Measurements from ENCODE around the gene ST3GAL5.
"Not testable (repeated sequence)": the region's sequence is repeated elsewhere in the genome, so short reads cannot be mapped to it uniquely, and the experiment has no call there.

ST3GAL5 gene

DNA sequence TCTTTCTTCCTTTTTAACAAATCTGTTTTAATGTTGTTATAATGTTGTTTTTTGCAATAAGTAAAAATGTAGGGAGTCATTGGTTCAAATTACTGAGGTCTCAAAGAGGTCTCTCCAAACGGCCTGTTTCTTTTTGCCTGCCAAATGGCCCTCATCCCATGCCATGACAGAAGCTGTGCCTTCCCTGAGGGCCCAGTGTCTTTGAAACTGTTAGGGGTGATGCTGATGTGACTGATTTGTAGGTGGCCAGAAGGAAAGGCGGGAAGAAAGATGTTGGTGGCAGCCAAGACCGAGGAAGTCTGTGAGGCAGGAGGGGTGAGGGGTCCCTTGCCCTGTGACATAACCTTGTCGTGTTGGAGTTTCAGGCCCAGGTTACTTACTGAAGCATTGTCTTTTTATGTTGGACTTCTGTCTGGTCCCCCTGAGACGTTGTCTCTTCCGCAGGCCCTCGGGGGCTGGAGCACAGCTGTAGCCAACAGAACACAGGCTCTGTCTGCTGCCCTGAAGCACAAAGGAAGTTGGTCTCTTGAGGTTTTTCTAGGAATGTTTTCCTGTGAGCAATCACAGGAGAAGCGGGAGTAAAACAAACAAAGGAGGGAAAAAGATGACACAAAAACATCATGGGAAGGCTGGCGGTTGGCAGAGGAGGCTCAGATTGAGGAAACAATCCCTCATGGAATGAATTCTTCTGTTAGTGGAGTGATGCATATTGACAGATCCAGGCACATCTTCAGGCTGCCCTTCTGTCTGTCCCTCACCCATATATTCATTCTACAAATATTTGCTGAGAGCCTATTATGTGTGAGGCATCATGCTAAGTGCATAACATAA, 4.9 kb upstream of the ST3GAL5 start:
- DNase-seq (no peak), ATAC-seq (no peak)

DNA sequence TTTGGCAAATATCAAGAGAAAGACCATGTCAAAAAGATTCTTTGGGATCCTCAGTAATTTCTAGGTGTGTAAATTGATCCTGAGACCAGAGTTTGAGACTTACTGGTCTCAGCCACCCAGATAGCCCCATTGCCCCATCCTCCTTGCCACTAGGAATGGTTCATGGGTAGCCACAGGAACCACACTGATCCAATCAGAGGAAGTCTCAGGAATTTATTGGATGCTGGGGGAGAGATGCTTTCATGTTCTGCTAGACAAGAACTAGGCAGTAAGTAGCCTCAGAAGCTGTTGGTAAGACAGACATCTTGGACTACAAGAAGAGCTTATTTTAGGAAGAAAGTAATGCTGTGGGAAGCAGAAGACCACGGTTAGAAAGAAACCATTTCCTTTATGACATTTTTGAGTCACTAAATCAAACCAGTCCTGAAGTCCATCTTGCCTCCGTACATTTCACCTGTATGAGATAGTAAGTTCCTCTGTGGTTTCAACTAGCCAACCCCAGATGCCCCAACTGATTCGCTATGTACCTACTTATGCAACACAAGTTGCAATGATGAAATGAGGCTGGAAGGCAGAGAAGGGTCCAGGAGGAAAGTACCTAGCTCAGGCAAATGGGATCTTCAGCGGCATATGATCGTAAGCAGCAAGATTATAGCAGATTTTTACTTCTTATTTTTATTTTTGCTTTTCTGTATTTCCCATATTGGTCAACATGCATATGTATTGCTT, 3.6 kb upstream of the ST3GAL5 start:
- no peak for DNase-seq

DNA sequence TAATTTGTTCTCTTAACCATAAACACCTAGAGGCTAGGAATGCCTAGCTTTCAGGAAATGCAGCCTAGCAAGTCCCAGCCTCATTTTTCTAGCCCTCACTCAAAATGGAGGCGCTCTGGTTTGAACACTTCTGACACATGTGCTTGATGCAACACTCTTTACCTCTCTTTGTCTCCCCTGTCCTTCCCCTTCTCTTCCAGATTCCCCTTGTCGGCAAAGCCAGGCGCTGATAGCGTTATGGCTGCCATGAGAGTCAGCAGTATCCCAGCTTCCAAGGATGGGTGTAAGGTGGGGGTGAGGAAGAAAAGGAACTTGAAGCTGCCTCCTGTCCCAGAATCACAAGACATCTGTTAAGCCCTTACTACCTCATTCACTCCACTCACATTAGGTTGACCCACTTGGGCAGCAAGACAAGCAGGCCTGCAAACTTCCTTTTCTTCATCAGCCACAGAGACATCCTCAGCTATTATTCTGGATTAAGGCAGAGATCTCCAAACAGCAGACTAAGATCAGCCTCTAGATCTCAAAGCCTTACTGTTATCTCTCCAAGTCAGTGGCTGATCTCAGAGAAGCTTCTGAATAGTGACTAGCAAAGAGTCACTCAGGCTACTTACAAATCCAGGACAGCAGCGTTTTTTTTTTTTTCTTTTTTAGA, 1.9 kb upstream of the ST3GAL5 start:
- DNase-seq = no peak
- ATAC-seq = no peak

More for the DNA sequence above, 3.6 kb upstream of the ST3GAL5 start:
- no peak for ATAC-seq

DNA sequence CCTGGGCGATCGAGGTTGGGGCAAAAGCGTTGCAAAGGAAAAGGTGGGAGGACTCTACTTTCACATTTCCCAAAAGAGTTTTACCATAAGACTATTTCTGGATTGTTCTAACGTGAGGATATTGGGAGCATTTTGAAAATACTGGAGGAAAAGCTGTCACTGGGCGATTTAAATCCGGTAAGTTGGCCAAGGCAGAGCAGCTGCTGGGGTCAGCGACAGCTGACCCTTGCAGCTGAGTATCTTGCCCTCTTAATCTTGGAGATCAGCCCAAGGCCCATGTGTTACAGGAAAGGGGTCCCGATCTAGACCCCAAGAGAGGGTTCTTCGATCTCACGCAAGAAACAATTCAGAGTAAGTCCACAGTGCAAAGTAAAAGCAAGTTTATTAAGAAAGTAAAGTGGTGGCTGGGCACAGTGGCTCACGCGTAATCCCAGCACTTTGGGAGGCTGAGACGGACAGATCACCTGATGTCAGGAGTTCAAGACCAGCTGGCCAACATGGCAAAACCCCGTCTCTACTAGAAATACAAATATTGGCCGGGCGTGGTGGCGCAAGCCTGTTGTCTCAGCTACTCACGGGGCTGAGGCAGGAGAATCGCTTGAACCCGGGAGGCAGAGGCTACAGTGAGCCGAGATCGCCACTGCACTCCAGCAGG, 964 bp upstream of the ST3GAL5 start:
- no peak for ATAC-seq
- no peak for DNase-seq

DNA sequence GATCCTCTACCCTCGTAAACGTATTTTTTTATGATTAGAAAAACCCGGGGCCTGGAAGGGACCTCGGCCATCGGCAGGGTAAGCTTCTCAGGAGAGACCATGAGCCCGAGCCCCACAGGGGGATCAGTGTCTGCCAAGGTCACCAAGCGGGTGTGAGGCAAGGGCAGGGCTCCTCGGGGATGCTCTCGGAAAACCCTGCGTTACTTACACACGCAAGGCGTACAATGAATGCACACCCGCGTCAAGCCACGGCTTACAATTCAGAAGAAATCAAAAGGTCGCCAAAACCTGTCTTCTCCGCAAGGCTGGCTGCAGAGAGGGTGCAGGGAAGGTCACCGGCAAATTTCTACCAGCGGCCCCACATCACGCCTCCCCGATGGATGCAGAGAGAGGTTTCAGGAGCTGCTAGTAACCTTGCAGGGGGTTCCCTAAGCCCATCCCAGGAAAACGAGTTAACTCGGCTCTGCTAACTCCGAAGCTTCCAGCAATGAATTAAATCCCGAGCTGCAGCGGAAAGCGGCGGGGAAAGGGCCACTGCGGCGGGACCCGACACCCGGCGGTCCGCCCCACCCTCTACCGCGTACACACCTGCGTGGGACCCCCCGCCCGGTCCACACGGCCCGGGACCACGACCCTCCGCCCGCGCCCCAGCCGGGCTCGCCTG, 638 bp downstream of the ST3GAL5 start:
- peak; percentile 57 for DNase-seq
- peak; percentile 30 for ATAC-seq

DNA sequence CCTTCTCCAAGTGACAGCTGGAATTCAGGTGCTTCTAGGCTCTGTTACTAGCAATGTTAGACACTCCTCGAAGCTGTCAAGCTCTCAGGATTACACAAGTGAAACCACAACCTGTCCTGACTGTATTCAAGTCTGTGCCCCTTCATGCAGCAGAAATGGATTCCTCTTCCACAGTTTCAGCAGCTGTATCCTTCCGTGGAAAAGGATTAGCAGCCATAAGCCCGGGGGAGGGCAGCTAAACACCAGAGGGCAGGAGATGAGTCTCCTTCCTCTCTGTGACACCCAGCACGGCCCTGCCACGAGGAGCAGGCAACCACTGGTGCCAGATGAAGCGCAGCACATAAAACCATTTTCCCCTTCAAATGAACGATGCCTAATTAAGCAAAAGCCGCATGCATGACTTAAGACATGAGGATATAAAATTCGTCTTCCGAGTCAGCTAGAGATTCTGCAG, 1.2 kb downstream of the ST3GAL5 start:
- peak; percentile 34 for ATAC-seq
- DNase-seq = peak; percentile 66

DNA sequence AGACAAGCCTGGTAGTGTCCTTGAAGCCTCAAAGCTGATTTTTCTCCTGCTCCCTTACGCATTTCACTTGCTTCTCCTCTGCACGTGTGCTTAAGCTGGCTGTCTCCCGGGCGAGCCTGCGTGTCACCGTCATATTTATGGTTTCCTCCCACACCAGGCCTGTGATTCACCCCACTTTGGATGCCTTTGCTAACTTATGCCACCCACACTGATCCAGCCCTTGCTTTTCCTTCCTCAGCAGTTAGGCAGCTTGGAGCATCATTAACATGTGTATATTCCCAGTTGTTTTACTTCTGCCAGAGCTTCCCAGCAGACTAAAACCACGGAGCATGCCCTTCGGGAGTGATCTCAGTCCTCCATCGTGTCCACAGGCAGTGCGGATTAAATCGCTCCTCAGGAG, 2.2 kb downstream of the ST3GAL5 start:
- peak; percentile 67 for DNase-seq
- peak; percentile 57 for ATAC-seq

DNA sequence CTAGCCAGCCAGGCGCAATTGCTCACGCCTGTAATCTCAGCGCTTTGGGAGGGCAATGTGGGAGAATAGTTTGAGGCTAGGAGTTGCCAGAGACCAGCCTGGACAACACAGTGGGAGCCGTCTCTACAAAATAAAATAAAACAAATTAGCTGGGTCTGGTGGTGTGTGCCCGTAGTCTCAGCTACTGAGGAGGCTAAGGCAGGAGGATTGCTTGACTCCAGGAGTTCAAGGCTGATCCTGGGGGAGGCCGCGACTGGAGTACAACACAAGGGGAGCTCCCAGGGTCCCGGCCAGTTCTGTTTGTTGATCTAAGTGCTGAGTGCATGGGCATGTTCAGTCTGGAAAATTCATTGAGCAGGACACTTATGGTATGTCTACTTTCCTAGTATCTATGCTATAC, 2.6 kb downstream of the ST3GAL5 start:
- DNase-seq = no peak
- ATAC-seq = no peak

DNA sequence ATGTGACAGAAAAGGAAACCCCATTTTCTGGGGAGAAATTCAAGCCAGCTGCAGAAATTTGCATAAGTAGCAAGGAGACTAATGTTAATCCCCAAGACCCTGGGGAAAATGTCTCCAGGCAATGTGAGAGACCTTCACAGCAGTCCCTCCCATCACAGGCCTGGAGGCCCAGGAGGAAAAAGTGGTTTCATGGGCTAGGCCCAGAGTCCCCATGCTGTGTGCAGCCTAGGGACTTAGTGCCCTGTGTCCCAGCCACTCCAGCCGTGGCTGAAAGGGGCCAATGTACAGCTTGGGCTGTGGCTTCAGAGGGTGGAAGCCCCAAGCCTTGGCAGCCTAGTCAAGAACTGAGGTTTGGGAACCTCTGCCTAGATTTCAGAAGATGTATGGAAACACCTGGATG, 7.0 kb downstream of the ST3GAL5 start:
- peak; percentile 29 for DNase-seq
- ATAC-seq = not testable (repeated sequence)

DNA sequence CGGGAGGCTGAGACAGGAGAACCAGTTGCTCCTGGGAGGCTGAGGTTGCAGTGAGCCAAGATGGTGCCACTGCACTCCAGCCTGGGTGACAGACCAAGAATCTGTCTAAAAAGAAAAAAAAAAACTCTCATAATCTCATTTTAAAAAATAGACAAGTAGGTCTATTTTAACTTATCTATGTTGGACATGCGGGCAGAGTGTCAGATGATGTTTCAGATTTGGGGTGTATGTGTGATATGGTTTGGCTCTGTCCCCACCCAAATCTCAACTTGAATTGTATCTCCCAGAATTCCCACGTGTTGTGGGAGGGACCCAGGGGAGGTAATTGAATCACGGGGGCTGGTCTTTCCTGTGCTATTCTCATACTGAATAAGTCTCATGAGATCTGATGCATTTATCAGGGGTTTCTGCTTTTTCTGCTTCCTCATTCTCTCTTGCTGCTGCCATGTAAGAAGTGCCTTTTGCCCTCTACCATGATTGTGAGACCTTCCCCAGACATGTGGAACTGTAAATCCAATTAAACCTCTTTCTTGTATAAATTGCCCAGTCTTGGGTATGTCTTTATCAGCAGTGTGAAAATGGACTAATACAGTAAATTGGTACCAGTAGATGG, 8.0 kb downstream of the ST3GAL5 start:
- not testable (repeated sequence) for DNase-seq, ATAC-seq

DNA sequence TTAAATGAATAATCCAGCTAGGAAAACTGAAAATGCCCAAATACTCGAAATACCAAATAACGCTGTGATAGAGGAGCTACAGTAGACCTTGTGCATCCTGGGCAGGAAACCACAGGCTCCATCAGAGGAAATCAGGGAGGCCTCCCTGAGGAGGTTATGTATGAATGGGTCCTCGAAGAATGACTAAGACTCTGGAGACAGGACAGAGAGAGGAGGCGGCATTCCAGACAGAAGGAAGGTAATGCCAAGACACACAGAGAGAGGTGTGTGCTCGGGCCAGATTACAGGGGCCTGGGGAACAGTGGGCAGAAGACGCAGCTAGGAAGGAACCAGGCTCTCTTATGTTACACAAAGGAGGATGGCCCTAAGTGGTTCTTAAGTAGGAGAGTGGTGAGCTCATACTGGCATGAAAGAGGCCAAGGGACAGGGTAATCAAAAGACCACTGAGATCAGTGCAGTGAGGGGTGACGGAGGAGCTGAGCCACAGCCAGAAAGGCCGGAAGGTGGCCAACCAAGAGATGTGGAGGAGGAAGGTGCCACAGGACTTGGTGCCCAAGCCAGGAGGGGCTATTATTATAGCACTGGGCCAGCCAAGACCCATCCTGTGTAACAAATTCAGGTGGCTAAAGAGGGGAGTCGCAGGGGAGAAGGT, 9.9 kb downstream of the ST3GAL5 start:
- ATAC-seq (peak; percentile 19), DNase-seq (no peak)

DNA sequence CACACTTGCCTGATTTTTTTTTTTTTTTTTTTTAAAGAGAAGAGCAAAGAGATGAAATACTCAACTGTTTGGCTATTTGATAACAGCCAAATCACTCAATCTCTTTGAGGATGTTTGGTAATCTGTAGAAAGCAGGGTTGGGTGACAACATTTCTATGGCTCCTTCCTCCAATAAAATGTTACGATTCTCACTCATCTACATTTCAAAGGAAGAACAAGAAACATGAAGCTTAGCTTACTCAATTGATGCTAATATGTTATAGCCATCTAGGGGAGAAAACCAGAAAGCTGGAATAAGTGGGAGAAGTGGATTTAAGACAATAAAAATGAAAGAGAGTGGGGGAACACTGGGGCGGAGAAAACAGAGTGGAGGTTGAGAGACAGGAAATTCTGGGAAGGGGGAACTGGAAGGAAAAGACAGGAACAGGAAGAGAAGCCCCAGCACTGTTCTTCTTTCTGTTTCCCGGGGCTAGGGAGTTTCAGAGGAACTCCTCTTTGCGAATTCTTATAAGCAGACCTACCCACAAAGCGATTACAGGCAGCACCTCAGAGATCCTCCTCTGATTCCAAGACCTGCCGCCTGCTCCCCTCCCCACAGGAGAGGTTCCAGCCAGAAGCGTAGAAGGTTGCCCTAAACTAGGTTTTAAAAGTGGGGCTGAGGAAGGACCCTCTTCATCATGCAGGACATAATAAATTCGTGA, 13.3 kb downstream of the ST3GAL5 start:
- no peak for DNase-seq
- ATAC-seq = no peak

DNA sequence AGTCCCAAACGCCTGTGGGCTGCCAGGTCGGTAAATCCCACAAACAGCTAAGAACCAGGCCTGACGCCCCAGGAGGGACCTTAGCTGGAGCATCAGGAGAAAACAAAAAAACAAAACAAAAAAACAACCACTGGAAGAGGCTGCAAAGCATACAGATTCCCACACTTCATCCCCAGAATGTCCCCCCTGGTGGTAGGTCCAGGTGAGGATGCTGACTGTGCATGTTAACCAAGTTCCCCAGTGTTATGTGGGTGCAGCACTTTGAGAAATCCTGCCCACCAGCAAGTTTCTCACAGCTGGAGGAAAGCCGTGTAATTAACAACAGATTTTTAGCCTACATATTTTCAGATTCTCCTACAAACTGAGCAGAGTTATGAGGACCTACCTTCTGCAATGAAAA, 15.1 kb downstream of the ST3GAL5 start:
- DNase-seq = no peak

DNA sequence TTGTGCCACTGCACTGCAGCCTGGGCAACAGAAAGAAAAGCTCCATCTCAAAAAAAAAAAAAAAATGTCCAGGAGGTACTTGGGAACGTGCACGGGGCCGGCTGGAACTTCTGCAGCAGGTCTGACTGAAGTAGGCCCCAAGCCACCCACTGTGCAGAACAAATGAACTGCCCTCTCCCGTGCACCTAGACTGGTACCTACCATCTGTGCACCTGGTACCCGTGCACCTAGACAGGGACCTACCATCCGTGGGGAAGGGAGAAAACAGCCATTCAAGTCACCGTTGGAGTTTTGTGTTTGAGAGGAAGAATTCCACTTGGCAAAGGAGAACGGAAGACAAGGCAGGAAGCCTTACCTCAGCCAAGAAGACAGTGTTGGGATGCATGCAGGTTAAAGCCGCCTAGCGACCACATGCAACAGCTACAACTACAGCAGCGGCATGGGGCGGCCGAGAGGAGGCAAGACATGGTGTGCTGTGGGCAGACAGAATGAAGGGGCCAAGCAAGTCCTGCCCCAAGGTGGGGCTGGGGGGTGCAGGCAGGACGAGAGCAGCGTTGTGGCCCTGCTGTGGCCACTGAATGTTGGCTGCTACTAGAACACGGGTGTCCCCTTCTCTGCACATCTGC, 16.1 kb downstream of the ST3GAL5 start:
- DNase-seq (no peak), ATAC-seq (no peak)

More for the DNA sequence above, 15.1 kb downstream of the ST3GAL5 start:
- ATAC-seq = no peak

DNA sequence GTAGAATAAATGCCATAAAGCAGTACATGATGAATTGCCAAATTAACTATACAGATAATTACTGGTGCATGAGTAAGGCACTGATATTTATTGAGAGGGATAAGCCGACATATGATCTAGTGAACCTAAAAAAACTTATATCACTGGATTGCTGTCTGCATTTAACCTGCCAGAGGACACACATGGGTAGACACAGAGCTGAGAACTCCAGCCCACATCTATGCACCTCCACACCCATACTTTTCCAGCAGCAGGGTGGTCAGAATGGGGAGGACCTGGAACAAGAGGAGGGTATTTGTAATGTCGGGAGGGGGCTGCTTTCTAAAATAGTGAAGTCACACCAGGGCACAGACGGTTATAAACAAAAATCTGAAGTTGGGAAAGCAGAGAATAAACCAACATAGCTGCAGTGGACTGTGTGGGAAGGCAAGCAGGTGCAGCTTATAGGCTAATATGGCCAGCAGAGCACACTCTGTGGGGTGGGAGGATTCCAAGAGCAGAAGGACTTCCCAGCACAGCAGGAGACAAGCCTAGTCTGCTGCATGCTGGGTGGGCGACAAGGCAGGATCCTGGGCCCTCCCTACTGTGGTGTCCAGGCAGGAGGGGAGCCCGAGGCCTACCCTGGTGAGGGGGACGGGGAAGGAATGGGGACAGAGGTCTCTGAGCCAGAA, 17.2 kb downstream of the ST3GAL5 start:
- ATAC-seq (no peak), DNase-seq (no peak)

DNA sequence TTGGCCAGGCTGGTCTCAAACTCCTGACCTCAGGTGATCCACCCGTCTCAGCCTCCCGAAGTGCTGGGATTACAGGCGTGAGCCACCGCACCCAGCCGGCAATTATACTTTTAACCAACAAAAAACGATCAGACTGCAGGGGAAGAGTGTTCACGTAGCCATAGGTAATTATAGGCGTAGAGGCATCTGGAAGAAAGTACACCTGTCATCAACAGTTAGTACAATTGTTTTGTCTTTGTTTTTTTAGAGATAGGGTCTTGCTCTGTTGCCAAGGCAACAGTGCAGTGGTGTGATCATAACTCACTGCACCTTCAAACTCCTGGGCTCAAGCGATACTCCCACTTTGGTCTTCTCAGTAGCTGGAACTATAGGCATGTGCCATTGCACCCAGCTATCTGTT, 20.0 kb downstream of the ST3GAL5 start:
- ATAC-seq (no peak), DNase-seq (no peak)

DNA sequence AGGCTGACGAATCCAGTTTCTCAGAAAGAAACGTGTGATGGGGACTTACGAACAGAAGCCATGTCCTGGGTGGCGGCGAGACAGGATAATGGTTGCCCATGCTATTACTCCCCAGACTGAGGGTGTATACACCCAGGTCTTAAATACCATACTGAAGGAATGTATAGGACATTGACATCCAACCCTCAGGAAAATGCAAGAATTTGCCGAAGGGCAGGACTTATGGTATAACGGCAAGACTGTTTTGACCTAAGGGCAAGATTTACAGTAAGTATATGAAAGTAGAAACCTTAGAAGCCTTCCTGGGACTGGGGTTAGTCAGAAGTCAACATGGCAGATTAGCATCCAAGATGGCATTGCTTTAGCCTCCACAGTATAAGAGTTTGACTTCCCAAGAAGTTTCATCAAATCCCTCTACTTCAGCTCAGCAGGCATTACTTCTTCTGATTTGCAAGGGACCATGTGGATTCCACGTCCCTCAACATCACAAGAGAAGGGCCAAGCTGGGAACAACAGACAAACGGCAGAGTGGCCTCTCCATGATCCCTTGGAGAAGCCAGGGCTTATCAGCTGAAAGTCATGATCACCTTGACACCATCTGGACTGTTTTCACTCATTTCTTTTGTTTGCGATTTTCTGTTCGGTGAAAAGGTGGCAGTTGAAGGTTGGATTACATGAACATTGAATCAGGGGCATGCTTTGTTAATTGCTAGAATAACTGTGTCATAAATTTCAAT, 21.1 kb downstream of the ST3GAL5 start:
- no peak for DNase-seq
- ATAC-seq = no peak

DNA sequence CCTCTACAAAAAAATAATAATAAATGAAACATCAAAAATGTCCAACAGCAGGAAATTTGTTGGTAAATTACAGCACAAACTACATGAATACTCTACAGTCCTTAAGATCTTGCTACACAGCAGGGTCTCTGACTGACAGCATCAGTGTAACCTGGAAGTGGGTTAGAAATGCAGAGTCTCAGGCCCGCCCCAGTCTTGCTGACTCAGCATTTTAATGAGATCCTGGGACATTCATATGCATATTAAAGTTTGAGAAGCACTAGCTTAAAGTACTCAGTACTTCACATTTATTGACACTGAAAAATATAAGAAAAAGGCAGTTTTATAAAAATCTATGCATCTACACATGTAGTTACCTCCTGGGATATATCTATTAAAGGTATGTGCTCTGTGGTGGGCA, 21.7 kb downstream of the ST3GAL5 start:
- ATAC-seq = no peak
- DNase-seq = no peak
